OCI-LY7 (cell line): Measurements from ENCODE around the gene NUDT14. TPM values are rescaled to one million over a fixed set of nuclear protein-coding genes. Genes with fewer than 3 reads are reported as not detected.

ENCODE experiments used
- BruUV-seq: library from RNA; stranded (reverse); fragments of 400-500 nt; replicated peaks from 2 replicates; lab custom pipeline; 2021; lab: Mats Ljungman, UMichigan
- CTCF ChIA-PET: fragments of 300-600 bp; sonication (Branson Sonifier 250); formaldehyde crosslinking; loops from one replicate; lab custom pipeline; 2022; ENCODE audit warnings: antibody characterized with exemption; ENCODE audit not compliant: unreplicated experiment; lab: Charles Lee
- POLR2A ChIA-PET: fragments of 300-600 bp; sonication (Branson Sonifier 250); formaldehyde crosslinking; loops from one replicate; lab custom pipeline; 2022; ENCODE audit warnings: antibody characterized with exemption; lab: Charles Lee
- DNase-seq: peaks from one replicate; pipeline ENCODE4 v3.0.0-alpha.2; 2015; ENCODE audit warnings: low spot score
- H2AFZ ChIP-seq: fragments of 200-600 bp; sonication (generic), shearing (Covaris generic); 2 replicates; pipeline ENCODE4 v1.6.1; 2014; ENCODE audit warnings: mild to moderate bottlenecking, antibody characterized with exemption, low read length, moderate library complexity
- H3K27ac ChIP-seq: fragments of 200-600 bp; sonication (generic); 2 replicates; pipeline ENCODE4 v1.5.1; 2014; ENCODE audit warnings: mixed run types, low read depth, mild to moderate bottlenecking, moderate library complexity, low read length, inconsistent platforms; ENCODE audit not compliant: poor library complexity, severe bottlenecking
- H3K36me3 ChIP-seq: fragments of 200-600 bp; sonication (generic); 2 replicates; pipeline ENCODE4 v1.6.1; 2014; ENCODE audit warnings: mild to moderate bottlenecking, antibody characterized with exemption, low read length, moderate library complexity, mixed read lengths; ENCODE audit not compliant: insufficient read depth
- H3K4me1 ChIP-seq: fragments of 200-600 bp; sonication (generic); 2 replicates; pipeline ENCODE4 v1.5.1; 2014; ENCODE audit warnings: mild to moderate bottlenecking, low read length; ENCODE audit not compliant: insufficient read depth, poor library complexity, severe bottlenecking
- H3K4me2 ChIP-seq: fragments of 200-600 bp; sonication (generic); 2 replicates; pipeline ENCODE4 v1.6.1; 2014; ENCODE audit warnings: mild to moderate bottlenecking, low read length
- H3K4me3 ChIP-seq: fragments of 200-600 bp; sonication (generic); 2 replicates; pipeline ENCODE4 v1.5.1; 2014; ENCODE audit warnings: mild to moderate bottlenecking, low read depth, low read length; ENCODE audit not compliant: poor library complexity, severe bottlenecking
- H3K79me2 ChIP-seq: fragments of 200-600 bp; sonication (generic); 2 replicates; pipeline ENCODE4 v1.6.1; 2016; ENCODE audit warnings: low read depth, mild to moderate bottlenecking, low read length, moderate library complexity, mixed read lengths; ENCODE audit not compliant: insufficient read depth
- H3K9me2 ChIP-seq: fragments of 200-600 bp; sonication (generic); 2 replicates; pipeline ENCODE4 v1.6.1; 2016; ENCODE audit warnings: mild to moderate bottlenecking, low read length, mixed read lengths; ENCODE audit not compliant: insufficient read depth
- H3K9me3 ChIP-seq: fragments of 200-600 bp; sonication (generic); 2 replicates; pipeline ENCODE4 v1.6.1; 2014; ENCODE audit warnings: mild to moderate bottlenecking, mixed run types, low read length, mixed read lengths
- H4K20me1 ChIP-seq: fragments of 200-600 bp; sonication (generic); 2 replicates; pipeline ENCODE4 v1.6.1; 2014; ENCODE audit warnings: mild to moderate bottlenecking, antibody characterized with exemption, low read length, moderate library complexity, mixed read lengths; ENCODE audit not compliant: insufficient read depth
- CTCF ChIP-seq: fragments of 200-600 bp; sonication (generic); conservative IDR thresholded peaks from 2 replicates; pipeline ENCODE4 v1.5.1; 2014; ENCODE audit warnings: mild to moderate bottlenecking, antibody characterized with exemption, low read length, moderate library complexity, mixed read lengths
- EZH2phosphoT487 ChIP-seq: fragments of 200-600 bp; sonication (generic); IDR thresholded peaks from 2 replicates; pipeline ENCODE4 v1.6.1; 2018; ENCODE audit warnings: low read depth, borderline replicate concordance, mild to moderate bottlenecking, mixed run types, antibody characterized with exemption, low read length, moderate library complexity, mixed read lengths
- intact Hi-C: fragments of 100-400 bp; cut with micrococcal nuclease; formaldehyde crosslinking; loops from one replicate; pipeline ENCODE4 v1.10.0; 2022; ENCODE audit not compliant: unreplicated experiment
- total RNA-seq, 2 experiments: library from RNA; depleted of rRNA in 1 of 2; stranded (reverse); fragments of >200 nt in 1 of 2; shearing (Covaris generic) in 1 of 2; gene quantifications; 2 replicates each; pipeline ENCODE4 v1.2.3, GENCODE V29; 2014 to 2022

NUDT14 gene
- total RNA-seq, 2 experiments from 2014 or later = 32.1 to 37.5 TPM

- Histone ChIP-seq H3K27ac (no peak overlapping the region), H4K20me1 (no peaks in the 10 kb centered on the region), H3K9me3 (0 out of 2 replicates have a peak, but pooled peaks cover 10% of the 10 kb centered on the region), H3K4me1 (no peaks in the 10 kb centered on the region), H3K36me3 (no peaks in the 10 kb centered on the region), H3K79me2 (no peaks in the 10 kb centered on the region), H3K9me2 (no peaks in the 10 kb centered on the region), H2AFZ (no peak overlapping the region), H3K4me3 (no peak overlapping the region), H3K4me2 (no peak overlapping the region)
- ChIA-PET CTCF (no interaction called here), POLR2A (no interaction called here)
- intact Hi-C loops = no loop called here
- no peak for DNase-seq
- TF ChIP-seq CTCF (no peak), EZH2phosphoT487 (no peak)
- BruUV-seq = no TSS peak
Observed at GRCh38 chr14:105138551-105139111, 42.5 kb downstream of the NUDT14 start.

- no TSS peak for BruUV-seq
- Histone ChIP-seq H3K4me1 (no peaks in the 10 kb centered on the region), H4K20me1 (no peaks in the 10 kb centered on the region), H2AFZ (no peak overlapping the region), H3K36me3 (no peaks in the 10 kb centered on the region), H3K9me3 (0 out of 2 replicates have a peak, but pooled peaks cover 10% of the 10 kb centered on the region), H3K9me2 (no peaks in the 10 kb centered on the region), H3K4me2 (no peak overlapping the region), H3K4me3 (no peak overlapping the region), H3K27ac (no peak overlapping the region), H3K79me2 (no peaks in the 10 kb centered on the region)
- intact Hi-C loops = no loop called here
- CTCF ChIA-PET = no interaction called here
- DNase-seq = no peak
- TF ChIP-seq EZH2phosphoT487 = no peak
- no peak for TF ChIP-seq CTCF
- POLR2A ChIA-PET = no interaction called here
Observed at GRCh38 chr14:105138021-105138541, 43.0 kb downstream of the NUDT14 start.

DNA sequence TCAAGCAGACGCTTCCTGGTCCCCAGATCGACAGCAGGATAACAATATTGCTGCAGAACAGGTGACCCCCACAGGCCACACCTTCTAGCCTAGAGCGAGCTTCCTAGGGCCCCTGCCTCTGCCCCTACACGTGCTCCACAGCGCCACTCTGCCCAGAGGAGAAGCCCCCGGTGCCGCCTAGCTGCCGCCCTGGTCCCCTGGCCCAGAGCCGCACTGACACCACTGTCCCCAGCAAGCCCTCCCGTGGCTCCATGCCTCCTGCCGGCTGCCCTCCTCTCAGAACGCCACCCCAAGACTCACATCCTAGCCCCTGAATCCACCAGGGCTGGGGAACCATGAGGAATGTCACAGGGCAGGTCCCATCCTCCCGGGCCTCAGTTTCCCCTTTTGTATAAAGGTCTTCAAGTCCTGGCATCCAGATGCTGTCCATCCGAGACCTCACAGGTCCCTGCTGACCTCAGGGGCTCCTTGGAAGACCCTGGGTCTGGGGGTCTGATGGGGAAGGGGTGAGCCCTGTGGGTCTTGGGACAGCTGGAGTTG is 43.6 kb downstream of the NUDT14 start:
- no peak for DNase-seq
- 0 out of 2 replicates have a peak, but pooled peaks cover 10% of the 10 kb centered on the region for H3K9me3 ChIP-seq
- BruUV-seq = no TSS peak
- H3K4me3 ChIP-seq = no peak overlapping the region
- intact Hi-C loops = no loop called here
- H3K36me3 ChIP-seq = no peaks in the 10 kb centered on the region
- H3K27ac ChIP-seq = no peak overlapping the region
- no peaks in the 10 kb centered on the region for H3K79me2 ChIP-seq
- POLR2A ChIA-PET = no interaction called here
- H3K4me2 ChIP-seq = no peak overlapping the region
- TF ChIP-seq CTCF (no peak), EZH2phosphoT487 (no peak)
- H3K4me1 ChIP-seq = no peaks in the 10 kb centered on the region
- no peak overlapping the region for H2AFZ ChIP-seq
- CTCF ChIA-PET = no interaction called here
- no peaks in the 10 kb centered on the region for H3K9me2 ChIP-seq
- H4K20me1 ChIP-seq = no peaks in the 10 kb centered on the region
